Fibroblast of the conjunctiva (primary cell): Measurements from ENCODE around the gene MLLT6.
"Not testable (repeated sequence)": the region's sequence is repeated elsewhere in the genome, so short reads cannot be mapped to it uniquely, and the experiment has no call there.

Source experiments
- DNase-seq: peaks from one replicate; pipeline ENCODE4 v3.0.0-alpha.2; 2010; ENCODE audit warnings: low read depth

The MLLT6 gene

DNA sequence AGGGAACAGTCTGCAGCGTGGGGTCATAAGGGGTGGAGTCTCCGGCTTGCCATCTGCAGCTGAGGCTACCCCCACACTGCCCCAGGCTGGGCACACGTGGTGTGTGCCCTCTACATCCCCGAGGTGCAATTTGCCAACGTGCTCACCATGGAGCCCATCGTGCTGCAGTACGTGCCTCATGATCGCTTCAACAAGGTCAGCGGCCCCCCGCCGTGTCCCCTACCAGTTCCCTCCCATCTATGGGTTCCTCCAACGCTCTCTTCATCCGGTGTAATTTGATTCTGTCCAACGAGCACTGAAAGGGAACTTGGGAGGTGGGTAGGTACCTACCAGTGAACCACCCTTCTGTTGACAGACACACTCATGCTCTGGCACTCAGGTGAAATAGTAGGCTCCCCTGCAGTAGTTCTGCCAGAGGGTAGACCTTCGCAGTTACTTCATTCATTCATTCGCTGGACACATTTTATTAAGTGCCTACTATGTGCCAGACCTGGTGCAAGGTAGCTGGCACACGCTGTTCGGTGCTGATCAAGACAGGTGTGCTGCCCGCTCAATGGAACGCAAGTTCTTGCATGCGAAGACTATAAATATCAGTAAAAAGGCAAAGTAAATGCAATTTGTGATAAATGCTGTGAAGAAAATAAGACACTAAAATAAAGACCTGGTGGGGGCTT, 2.7 kb downstream of the MLLT6 start:
- DNase-seq = no peak

DNA sequence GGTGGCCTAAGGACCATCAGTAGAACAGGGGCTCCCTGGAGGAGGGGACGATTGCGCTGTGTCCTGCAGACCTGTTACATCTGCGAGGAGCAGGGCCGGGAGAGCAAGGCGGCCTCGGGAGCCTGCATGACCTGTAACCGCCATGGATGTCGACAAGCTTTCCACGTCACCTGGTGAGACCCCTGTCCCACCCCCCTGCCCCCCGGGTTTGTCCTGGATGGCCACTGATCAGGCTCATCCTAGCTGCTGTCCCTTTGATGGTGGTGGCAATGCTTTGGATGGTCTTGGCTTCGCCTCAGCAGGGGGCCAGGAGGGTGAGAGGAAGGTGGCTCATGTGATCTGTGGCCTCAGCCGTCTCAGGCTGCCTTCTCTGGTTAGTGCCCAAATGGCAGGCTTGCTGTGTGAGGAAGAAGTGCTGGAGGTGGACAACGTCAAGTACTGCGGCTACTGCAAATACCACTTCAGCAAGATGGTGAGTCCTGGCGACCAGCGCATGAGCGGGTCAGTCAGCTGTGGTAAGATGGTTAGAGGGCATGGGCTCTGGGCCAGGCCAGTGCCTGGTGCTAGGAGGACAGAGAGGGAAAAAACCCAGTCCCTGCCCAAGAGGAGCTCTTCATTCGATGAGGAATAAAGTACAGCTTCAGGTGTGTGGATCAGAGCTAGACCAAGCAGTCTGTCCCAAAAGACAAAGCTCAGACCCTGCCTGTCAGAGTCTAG, 4.2 kb downstream of the MLLT6 start:
- DNase-seq = no peak

DNA sequence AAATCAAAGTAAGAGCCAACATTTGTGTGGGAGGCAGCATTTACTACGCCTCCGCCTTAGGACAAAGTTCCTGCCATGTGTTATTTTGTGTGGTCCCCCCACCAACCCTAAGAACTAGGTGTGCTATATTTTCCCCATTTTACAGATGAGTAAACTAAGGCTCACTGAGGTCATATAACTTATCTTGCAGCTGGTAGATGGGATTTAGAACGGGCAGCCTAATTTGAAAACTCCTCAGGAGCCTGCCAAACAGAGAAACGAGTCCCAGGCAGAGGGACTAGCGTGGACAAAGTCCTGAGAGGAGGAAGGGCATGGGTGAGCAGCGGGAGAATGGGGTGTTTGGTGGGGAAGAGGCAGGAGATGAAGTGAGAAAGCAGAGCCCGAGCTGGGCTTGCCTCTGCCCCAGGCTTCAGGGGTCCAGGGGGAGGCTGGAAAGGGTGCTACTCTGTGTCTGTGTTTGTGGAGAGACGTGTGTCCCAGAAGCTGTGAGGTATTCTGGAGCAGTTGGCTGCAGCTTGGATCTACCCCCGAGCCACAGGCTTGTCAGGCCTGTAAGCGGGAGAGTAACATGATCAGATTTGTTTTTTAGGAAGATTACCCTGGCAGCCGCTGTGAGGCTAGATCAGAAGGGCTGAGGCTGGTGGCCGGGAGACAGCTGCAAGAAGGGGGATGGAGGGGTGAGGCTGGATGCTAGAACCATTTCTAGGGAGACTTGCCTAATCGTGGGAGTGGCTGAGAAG, 5.0 kb downstream of the MLLT6 start:
- DNase-seq = no peak

DNA sequence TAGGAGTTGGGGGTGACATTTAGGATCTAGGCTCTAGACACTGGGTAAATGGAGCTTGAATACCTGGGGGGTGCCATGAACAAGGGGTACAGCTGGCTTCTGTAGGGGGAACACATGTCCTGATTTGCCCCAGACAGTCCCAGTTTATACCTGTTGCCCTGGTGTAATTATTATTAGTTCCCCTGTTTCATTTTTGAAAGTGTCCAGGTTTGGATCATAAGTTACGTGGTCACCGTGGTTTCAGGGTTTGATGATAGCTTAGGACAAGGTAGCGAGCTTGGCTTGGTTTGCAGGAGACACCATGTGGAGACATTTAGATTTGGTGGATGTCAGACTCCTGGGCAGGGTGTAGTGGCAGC, 5.5 kb downstream of the MLLT6 start:
- no peak for DNase-seq

DNA sequence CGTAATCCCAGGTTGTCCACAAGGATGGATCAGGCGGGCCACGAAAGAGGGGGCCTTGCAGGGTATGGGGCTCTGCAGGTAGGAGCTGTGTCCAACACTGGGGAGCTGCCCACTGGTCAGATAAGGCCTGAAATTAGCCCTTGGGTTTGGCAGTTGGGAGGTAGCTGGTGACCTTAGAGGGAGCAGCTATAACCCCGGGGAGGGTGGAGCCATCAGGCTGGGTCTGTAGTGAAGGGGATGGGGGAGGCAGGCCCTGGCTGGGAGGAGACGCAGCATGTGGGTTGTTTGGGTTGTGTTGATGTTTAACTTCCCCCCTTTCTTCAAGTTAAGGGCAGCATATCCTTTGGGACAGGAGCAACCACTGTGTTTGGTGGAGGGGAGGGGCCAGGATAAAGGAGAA, 5.9 kb downstream of the MLLT6 start:
- DNase-seq = no peak

DNA sequence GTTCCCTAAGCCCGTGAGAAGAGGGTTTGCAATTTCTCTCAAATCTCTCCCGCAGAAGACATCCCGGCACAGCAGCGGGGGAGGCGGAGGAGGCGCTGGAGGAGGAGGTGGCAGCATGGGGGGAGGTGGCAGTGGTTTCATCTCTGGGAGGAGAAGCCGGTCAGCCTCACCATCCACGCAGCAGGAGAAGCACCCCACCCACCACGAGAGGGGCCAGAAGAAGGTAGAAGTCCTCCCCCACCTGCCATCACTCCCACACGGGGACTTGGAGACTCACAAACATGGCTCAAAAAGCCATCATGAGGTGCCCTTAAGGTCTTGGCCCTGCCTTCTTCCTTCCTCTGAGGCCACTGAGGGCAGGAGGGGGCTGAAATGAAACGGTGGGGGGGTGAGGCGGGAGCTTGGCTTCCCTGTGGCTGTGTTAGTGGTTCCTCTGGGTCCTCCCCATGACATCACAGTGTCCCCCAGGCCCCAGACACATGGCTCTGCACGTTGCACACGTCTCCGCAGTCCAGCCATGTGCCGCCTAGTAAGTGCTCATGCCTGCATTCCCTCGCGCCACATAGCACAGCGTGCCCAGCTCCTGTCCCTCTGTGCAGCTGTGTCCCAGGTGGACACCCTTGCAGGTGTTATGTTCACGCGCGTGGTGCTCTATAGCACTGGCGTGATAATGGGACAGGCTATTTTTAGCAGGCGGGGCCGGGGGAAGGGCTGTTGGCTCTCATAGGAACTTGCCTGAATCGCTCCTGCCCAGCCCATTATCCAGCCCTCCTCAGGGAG, 6.9 kb downstream of the MLLT6 start:
- no peak for DNase-seq

DNA sequence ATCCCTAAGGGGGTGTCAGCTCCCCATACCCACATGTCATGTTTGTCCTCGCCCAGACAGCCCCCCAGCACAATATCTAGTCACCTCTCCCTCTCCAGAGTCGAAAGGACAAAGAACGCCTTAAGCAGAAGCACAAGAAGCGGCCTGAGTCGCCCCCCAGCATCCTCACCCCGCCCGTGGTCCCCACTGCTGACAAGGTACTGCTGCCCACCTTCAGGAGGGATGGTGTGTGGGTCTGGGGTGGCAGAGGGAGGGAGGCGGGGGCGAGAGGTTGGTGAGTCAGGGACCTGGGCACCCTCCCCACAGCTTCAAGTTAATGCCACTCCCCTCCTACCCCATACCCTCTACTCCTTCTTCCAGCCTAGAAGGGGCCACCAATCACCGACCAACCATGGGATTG, 7.5 kb downstream of the MLLT6 start:
- DNase-seq = no peak

DNA sequence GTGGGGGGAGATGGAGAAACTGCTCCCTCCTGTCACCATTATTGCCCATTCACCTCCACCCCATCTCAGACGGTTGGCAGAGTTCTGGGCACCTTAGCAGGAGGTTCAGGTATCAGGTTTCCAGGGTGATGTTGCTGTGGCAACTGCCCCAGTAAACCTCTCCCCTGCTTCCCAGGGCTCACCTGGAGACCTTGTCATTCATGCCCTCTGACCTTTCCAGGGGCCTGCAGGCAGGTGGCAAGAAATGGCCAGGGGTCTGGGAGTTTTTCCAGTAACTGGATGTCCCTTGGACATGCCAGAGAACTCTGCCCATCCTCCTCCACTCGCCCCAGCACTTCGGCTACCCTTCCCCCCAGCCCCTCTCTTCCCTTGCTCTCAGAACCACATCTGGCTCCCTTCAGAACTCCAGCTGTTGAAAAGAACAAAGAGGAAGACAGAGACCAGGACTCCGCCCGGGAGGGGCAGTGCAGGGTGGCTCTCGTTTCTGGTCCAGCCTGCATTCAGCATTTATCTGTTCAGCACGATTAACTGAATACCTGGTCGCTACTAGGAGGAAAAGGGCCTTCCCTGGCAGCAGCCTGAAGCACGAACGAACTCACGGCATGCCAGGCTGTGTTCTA, 8.5 kb downstream of the MLLT6 start:
- no peak for DNase-seq

DNA sequence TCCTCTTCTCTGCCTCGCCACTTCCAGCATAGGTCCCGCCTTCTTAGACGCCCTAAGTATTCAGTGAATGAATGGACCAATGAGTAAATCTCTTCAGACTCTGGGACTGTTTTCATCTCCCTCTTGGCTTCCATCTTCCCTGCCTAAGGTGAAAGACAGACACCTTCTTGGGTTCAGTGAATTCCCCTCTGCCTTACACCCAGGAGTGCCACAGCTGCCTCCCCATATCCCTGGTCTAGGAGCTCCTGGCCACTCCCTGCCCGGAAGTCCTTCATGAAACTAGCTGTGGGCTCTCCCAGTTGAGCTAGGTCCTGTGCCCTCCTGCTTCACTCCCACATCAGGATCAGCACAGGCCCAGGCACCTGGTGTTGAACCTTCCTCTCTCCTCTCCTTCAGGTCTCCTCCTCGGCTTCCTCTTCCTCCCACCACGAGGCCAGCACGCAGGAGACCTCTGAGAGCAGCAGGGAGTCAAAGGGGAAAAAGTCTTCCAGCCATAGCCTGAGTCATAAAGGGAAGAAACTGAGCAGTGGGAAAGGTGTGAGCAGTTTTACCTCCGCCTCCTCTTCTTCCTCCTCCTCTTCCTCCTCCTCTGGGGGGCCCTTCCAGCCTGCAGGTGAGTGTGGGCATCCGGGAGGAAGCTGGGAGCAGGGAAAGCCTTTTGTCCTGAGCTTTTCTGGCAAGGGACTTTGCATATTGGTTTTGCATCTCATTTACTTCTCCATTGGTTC, 10.3 kb downstream of the MLLT6 start:
- no peak for DNase-seq

DNA sequence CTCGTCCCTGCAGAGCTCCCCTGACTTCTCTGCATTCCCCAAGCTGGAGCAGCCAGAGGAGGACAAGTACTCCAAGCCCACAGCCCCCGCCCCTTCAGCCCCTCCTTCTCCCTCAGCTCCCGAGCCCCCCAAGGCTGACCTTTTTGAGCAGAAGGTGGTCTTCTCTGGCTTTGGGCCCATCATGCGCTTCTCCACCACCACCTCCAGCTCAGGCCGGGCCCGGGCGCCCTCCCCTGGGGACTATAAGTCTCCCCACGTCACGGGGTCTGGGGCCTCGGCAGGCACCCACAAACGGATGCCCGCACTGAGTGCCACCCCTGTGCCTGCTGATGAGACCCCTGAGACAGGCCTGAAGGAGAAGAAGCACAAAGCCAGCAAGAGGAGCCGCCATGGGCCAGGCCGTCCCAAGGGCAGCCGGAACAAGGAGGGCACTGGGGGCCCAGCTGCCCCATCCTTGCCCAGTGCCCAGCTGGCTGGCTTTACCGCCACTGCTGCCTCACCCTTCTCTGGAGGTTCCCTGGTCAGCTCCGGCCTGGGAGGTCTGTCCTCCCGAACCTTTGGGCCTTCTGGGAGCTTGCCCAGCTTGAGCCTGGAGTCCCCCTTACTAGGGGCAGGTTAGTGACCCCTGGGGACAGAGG, 11.4 kb downstream of the MLLT6 start:
- DNase-seq = no peak

DNA sequence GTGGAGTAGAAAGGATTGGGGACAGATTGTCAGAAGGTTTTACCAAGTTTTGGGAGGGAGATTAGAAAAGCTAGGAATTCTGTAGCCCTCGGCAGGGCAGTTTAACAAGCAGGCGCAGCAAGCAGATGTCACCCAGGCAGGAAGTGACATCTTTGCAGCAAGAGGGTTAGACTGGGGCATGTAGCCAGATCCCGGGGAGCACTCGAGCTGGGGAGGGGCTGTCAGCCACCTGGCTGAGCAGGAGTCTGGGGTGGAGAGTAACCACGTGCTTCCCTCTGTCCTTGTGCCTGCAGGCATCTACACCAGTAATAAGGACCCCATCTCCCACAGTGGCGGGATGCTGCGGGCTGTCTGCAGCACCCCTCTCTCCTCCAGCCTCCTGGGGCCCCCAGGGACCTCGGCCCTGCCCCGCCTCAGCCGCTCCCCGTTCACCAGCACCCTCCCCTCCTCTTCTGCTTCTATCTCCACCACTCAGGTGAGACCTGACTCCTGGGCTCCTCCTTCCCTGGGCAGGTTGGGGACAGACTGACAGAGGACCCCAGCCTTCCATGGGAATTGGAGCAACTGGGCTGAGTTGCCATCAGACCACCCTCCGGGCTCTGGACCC, 12.2 kb downstream of the MLLT6 start:
- no peak for DNase-seq

DNA sequence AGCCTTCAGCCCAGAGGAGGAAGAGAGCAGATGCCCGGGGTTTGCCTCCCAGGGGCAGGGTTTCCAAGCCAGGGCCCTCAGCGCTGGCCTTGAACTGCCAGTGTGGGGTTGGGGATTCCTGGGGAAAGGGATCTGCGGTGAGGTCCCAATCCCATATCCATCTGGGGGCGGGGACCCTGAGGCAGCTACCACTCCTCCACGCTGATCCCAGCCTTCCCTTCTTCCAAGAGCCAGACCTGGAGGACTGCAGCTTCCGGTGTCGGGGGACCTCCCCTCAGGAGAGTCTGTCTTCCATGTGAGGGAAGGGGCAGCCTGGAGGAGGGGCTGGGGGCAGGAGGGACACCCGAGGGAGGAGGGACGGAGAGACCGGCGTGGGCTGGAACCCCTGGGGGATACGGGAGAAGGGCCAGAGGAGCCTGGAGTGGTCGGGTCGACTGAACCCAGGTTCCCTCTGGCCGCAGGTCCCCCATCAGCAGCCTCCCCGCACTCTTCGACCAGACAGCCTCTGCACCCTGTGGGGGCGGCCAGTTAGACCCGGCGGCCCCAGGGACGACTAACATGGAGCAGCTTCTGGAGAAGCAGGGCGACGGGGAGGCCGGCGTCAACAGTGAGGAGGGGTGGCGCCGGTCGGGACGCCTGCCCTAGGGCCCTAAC, 14.3 kb downstream of the MLLT6 start:
- DNase-seq = no peak

DNA sequence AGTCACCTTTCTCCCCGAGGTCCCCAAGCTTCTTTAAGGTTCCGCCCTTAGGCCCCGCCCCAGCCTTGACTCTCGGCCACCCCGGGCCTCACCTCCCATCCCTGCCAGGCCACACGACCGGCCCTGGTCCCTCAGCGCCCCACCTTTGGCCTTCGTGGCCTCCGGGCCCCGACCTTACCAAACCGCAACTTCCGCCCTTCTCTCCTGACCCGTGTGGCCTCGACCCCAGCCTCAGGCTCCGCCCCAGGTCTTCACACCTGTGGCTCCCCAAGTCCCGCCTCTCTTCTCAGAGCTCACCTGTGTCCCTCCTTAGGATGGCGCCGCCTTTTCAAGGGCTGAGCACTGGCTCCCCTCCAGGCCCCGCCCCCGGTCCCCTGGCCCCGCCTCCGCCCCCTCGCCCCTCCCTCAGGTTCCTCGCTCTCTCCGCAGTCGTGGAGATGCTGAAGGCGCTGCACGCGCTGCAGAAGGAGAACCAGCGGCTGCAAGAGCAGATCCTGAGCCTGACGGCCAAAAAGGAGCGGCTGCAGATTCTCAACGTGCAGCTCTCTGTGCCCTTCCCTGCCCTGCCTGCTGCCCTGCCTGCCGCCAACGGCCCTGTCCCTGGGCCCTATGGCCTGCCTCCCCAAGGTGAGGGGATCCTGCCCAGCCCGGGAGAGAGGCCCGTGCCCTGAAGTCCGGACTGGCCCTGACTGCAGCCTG, 15.0 kb downstream of the MLLT6 start:
- no peak for DNase-seq

DNA sequence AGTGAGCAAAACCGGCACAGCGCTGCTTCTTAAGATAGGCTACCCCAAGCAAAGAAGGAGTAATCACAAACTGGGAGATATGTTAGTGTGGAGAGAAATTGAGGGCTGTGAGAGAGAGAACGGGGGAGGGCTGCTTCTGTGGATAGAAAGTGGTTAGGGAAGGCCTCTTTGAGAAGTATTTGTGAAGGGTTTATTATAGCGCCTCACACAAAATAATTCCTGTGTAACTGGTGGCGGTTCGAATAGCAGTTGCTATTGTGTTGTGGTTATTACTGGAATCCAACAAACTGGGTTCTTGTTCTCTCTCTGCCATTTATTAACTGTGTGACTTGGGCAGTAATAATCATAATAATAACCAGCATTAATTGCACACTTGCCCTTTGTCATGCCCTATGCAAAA, 15.9 kb downstream of the MLLT6 start:
- no peak for DNase-seq

DNA sequence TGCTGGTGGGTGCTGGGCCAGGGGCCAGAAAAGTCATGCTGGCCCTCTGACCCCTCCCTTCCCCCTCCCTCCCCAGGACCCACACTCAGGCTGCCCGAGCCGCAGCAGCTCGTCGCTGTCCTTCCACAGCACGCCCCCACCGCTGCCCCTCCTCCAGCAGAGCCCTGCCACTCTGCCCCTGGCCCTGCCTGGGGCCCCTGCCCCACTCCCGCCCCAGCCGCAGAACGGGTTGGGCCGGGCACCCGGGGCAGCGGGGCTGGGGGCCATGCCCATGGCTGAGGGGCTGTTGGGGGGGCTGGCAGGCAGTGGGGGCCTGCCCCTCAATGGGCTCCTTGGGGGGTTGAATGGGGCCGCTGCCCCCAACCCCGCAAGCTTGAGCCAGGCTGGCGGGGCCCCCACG, 16.7 kb downstream of the MLLT6 start:
- no peak for DNase-seq

DNA sequence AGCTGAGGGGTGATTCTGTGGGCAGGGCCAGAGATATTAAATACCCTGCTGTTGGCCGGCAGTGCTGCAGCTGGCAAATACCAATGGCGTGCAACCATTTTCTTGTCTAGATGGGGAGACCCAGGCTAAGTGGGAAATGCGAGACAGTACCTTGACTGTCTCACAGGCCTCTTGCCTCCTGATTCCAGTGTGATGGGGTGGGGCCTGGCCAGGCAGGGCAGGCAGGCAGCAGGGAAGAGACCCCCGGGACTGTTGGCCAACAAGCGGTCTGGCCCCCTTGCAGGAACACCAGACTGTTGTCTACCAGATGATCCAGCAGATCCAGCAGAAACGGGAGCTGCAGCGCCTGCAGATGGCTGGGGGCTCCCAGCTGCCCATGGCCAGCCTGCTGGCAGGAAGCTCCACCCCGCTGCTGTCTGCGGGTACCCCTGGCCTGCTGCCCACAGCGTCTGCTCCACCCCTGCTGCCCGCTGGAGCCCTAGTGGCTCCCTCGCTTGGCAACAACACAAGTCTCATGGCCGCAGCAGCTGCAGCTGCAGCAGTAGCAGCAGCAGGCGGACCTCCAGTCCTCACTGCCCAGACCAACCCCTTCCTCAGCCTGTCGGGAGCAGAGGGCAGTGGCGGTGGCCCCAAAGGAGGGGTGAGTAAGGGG, 19.4 kb downstream of the MLLT6 start:
- no peak for DNase-seq

DNA sequence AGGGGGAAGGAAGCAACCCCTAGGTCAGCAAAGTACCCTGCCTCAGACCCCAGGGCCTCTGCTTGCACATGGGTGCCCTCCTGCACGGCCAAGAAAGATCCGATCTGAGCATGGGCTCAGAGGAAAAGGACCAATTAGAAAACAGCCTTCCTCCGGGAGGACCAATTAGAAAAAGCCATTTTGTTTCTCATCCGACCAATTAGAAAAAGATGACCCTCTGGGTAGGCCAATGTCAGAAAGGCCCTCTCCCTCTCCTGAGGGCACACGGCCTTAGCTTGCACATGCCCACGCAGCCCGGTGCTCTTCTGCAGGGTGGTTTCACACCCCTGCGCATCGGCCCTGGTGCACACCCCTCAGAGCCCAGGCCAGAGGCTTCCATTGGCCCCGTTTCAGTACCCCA, 20.0 kb downstream of the MLLT6 start:
- DNase-seq = no peak

DNA sequence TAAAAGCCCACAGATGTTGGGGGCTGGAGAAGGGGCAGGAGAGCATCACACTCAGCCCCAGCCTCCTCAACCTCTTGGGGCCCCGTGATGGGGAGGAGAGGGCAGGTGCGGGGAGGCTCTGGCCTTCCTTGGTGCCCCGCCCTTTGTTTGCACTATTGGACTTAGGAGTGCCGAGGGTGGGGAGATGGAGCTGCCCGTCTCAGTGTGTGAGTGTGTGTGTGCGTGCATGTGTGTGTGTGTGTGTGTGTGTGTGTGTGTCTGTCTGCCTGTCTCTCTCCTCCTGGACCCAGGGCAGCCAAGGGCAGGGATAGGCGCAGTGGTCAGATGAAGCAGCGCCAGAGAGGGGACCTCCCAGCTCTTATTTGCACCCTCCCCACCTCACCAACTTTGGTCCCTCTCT, 21.1 kb downstream of the MLLT6 start:
- DNase-seq = not testable (repeated sequence)

DNA sequence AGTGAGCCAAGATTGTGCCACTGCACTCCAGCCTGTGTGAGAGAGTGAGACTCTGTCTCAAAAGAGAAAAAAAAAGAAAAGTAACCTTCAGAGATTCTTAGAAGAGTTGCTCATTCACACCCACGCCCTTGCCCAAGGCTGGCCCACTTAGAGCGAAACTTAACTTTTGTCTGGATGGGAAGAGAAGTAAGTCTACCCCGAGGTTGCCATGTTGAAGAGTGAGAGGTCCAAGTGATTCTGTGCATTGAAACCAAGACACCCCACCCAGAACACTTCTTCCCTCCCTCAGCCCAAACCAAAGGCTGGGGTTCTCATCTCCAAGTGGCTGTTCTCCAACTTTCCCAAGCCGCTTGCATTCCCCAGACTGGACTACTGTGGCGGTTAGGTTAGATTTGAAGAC, 22.7 kb downstream of the MLLT6 start:
- DNase-seq = no peak
